ENCODE data around the gene TBC1D22A.

DNA sequence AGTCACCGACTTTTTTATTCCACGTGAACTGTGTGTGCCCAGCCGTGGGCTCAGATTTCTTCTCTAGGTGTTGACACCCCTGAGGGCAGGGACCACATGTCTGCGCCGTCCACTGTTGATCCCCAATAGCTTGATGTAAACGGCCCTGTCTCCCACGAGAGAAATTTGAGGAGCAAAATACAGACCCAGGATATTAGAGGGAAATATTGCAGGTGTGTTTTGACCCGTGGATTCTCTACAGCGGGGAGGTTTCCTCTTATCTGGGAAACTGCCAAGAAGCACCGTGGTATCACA, 437.5 kb downstream of the TBC1D22A start:
- TF ChIP-seq CTCF (IDR thresholded peaks at IDR 0.05) (no peak), POLR2AphosphoS5 (IDR thresholded peaks at IDR 0.05) (no peak), POLR2A (IDR thresholded peaks at IDR 0.05) (no peak)
